Measurements from ENCODE around the gene BEAN1.
A peak's percentile ranks its signal among the peaks of the same experiment; 100 is the strongest.

Gene BEAN1

DNA sequence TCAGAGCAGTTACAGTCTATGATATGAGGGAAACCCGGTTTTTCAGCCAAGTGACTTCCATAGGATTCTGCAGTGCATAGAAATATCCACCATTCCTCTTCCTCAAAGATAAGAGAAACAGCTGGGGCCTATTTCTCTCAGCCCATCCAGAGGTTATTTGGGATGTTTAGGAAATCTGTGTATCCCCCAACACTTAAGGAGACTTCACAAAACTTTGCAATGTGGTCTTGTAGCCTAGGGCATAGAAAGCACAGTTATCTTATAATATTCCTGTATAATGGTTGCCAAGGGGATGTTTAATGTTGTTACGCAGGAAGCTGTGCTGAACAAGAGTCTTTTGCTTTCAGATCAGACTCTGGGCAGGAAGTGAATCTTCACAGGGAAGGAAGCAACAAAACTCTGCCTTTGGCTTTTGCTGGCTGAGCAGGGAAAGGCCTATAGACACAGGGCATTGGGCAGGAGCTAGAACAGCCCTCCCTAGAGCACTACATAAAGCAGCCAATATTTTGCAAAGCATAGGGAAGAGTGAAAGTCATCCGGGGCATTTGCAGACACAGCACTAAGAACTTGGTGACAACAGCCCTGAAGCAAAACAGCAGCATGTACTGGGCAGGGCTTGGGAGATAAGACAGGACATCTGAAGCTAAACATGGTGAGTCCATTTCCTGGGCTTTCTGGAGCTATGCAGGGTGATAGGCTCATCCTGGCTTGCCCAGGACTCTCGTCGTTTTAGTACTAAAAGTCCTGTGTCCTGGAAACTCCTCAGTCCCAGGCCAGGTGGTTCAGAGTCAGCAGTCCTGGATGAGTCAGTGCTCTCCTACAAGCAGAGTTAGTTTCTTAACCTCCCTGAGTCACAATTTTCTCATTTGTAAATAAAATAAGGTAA is 18.7 kb upstream of the BEAN1 start:
- Histone ChIP-seq H2AFZ (ENCODE audit: low read length, unreplicated experiment) (peak overlapping the region; percentile 76), H3K4me3 (ENCODE audit: low read depth, low read length) (peak overlapping the region; percentile 57), H3K36me3 (ENCODE audit: insufficient read depth, low read length) (no peaks in the 10 kb centered on the region), H3K27ac (ENCODE audit: low read depth, low read length) (peak overlapping the region; percentile 82), H3K4me1 (ENCODE audit: control insufficient read depth, insufficient read depth, low read length, unreplicated experiment) (peaks cover 26% of the 10 kb centered on the region), H3K27me3 (ENCODE audit: insufficient read depth, low read length) (peaks cover 18% of the 10 kb centered on the region), H3K79me2 (ENCODE audit: control insufficient read depth, insufficient read depth, low read length, unreplicated experiment) (no peaks in the 10 kb centered on the region)

DNA sequence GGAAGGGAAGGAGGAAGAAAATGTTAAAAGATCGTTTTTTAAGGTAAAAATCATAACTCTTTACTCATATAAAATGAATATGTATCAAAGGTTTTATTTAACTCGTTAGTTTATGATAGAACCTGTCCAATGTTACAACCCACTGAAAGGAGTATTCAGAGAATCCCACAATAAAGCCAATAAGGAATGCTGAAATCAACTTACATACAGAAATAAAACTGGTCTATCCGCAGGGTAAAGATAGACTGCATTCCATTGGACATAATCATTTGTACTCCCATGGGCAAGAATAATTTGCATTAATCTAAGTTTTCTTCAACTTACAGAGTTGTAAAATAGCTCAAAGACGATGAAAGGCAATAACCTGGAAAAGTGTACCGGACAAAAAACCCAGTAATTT is 17.9 kb upstream of the BEAN1 start:
- no peaks in the 10 kb centered on the region for H3K79me2 ChIP-seq (ENCODE audit: control insufficient read depth, insufficient read depth, low read length, unreplicated experiment)
- peaks cover 26% of the 10 kb centered on the region for H3K4me1 ChIP-seq (ENCODE audit: control insufficient read depth, insufficient read depth, low read length, unreplicated experiment)
- H2AFZ ChIP-seq (ENCODE audit: low read length, unreplicated experiment), result no peak overlapping the region
- peaks cover 18% of the 10 kb centered on the region for H3K27me3 ChIP-seq (ENCODE audit: insufficient read depth, low read length)
- no peaks in the 10 kb centered on the region for H3K36me3 ChIP-seq (ENCODE audit: insufficient read depth, low read length)
- peak overlapping the region; percentile 57 for H3K4me3 ChIP-seq (ENCODE audit: low read depth, low read length)
- peak overlapping the region; percentile 82 for H3K27ac ChIP-seq (ENCODE audit: low read depth, low read length)

DNA sequence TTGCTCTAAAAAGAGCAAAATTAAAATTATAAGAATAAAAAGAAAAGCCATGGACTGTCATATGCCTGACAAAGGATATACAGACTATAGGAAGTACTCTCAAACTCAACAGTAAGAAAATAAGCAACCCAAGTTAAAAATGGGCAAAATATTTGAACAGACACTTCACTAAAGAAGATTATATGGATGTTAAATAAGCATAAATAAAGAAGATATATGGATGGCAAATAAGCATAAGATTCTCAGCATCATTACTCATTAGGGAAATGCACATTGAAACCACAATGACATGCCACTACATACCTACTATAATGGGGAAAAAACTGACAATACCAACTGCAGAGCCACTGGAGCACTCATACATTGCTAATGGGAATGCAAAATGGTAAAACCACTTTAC is 14.9 kb upstream of the BEAN1 start:
- no peaks in the 10 kb centered on the region for H3K79me2 ChIP-seq (ENCODE audit: control insufficient read depth, insufficient read depth, low read length, unreplicated experiment)
- H3K4me1 ChIP-seq (ENCODE audit: control insufficient read depth, insufficient read depth, low read length, unreplicated experiment), result peaks cover 26% of the 10 kb centered on the region
- H3K36me3 ChIP-seq (ENCODE audit: insufficient read depth, low read length), result no peaks in the 10 kb centered on the region
- no peak overlapping the region for H2AFZ ChIP-seq (ENCODE audit: low read length, unreplicated experiment)
- H3K4me3 ChIP-seq (ENCODE audit: low read depth, low read length), result no peak overlapping the region
- no peaks in the 10 kb centered on the region for H3K27me3 ChIP-seq (ENCODE audit: insufficient read depth, low read length)
- H3K27ac ChIP-seq (ENCODE audit: low read depth, low read length), result no peak overlapping the region

DNA sequence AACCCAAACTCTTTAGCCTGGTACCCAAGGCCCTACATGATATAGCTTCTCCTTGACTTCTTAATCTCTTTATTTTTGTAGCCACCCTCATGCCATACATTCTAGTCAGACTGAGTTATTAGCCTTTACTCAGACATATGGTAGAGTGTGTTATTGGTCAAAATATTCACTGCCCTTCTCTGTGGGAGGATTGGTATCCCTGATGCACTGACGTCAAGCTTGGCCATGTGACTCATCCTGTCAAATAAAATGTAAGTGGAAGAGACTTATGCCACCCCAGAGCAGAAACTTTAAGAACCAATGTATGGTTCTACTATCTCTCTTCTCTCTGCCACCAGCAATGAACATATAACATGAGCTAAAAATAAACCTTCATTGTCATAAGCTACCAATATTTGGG is 12.2 kb upstream of the BEAN1 start:
- Histone ChIP-seq H3K27me3 (ENCODE audit: insufficient read depth, low read length) (no peaks in the 10 kb centered on the region), H3K4me1 (ENCODE audit: control insufficient read depth, insufficient read depth, low read length, unreplicated experiment) (peaks cover 16% of the 10 kb centered on the region), H3K4me3 (ENCODE audit: low read depth, low read length) (no peak overlapping the region), H2AFZ (ENCODE audit: low read length, unreplicated experiment) (no peak overlapping the region), H3K27ac (ENCODE audit: low read depth, low read length) (no peak overlapping the region), H3K36me3 (ENCODE audit: insufficient read depth, low read length) (no peaks in the 10 kb centered on the region), H3K79me2 (ENCODE audit: control insufficient read depth, insufficient read depth, low read length, unreplicated experiment) (no peaks in the 10 kb centered on the region)

DNA sequence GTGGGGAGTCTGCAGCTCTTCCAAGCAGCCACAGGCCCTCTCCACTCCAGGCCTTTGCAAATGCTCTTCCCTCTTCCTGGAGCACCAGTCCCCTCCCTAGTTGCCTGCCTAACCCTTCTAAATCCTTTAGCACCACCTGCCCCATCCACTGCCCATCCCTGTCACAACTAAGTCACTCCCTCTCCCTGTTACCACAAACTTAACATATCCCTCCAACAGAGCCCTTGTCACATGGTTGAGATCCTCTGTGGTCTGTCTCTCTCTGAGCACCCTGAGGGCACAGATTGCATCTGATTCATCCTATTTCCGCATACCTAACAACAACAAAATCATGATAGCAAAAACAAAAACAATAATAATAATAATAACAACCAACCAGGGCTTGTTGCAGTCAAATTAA is 11.0 kb upstream of the BEAN1 start:
- Histone ChIP-seq H3K27ac (ENCODE audit: low read depth, low read length) (no peak overlapping the region), H3K79me2 (ENCODE audit: control insufficient read depth, insufficient read depth, low read length, unreplicated experiment) (no peaks in the 10 kb centered on the region), H3K36me3 (ENCODE audit: insufficient read depth, low read length) (no peaks in the 10 kb centered on the region), H2AFZ (ENCODE audit: low read length, unreplicated experiment) (no peak overlapping the region), H3K4me1 (ENCODE audit: control insufficient read depth, insufficient read depth, low read length, unreplicated experiment) (peaks cover 19% of the 10 kb centered on the region), H3K4me3 (ENCODE audit: low read depth, low read length) (no peak overlapping the region), H3K27me3 (ENCODE audit: insufficient read depth, low read length) (no peaks in the 10 kb centered on the region)

DNA sequence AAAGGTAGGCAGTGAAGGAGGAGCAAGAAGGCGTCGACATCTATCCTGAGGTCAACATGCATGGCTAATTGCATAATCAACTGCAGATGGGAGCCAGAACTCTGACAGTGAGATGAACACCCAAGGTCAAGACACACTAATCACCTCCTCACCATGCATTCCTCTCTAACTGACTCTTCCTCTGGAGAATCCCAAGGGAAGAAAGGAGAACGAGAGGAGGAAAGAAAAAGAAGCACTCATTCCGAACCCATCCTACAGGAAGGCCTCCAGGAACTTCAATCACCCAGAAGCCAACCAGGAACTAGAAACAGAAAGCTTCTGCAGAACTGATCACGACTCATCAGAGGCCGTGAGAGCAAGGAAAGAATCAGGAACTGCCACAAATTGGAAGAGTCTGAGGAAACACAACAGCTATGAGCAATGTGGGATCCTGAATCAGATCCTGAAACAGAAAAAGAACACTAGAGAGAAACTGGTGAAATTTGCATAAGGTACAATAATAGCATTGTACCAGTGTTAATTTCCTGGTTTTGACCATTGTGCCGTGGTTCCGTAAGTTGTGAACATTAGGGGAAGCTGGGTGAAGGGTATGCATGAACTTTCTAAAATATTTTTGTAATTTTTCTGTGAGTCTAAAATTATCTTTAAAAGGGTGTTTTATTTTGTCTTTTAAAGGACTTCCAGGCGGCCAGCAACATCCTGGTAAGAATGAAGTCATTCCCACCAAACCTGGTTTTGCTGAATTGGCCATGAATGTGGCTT is 10.0 kb upstream of the BEAN1 start:
- Histone ChIP-seq H3K4me1 (ENCODE audit: control insufficient read depth, insufficient read depth, low read length, unreplicated experiment) (peaks cover 19% of the 10 kb centered on the region), H2AFZ (ENCODE audit: low read length, unreplicated experiment) (no peak overlapping the region), H3K79me2 (ENCODE audit: control insufficient read depth, insufficient read depth, low read length, unreplicated experiment) (no peaks in the 10 kb centered on the region), H3K27me3 (ENCODE audit: insufficient read depth, low read length) (no peaks in the 10 kb centered on the region), H3K36me3 (ENCODE audit: insufficient read depth, low read length) (no peaks in the 10 kb centered on the region), H3K27ac (ENCODE audit: low read depth, low read length) (peak overlapping the region; percentile 42), H3K4me3 (ENCODE audit: low read depth, low read length) (no peak overlapping the region)

DNA sequence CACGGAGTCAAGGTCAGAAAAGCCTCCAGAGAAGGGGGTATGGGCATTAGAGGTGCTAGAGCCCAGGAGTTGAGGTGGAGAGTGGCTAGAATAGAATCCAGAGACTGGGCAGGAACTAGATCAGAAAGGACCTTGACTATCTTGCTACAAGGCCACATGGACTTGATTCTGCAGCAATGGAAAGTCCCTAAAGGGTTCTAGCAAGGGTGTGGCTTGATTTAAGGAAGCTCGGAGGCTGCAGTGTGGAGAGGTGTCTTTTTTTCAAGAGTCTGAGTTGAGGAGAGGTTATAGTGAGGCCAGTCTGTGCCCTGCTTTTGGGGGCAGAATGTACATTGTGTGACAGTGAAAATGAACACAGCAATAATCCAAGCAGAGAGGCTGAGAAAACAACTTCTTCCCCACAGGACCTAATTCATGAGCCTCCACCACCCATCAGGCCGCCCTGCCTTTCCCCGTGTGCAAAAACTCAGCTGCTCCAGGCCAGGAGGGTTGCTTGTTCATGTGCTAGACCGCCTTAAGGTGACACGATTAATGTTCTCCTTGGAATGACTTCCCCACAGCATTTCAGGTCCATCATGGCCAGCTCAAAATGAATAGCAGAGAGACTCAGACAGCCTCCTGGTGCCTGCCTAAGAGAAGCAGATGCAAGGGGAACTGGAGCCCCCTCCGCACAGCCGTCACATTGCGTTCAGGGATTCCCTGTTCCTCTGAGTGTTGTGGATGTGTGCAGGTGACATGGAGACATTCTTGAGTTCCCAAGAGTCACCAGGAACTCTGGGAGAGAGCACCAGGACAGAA is 8.7 kb upstream of the BEAN1 start:
- Histone ChIP-seq H3K27me3 (ENCODE audit: insufficient read depth, low read length) (no peaks in the 10 kb centered on the region), H3K4me1 (ENCODE audit: control insufficient read depth, insufficient read depth, low read length, unreplicated experiment) (peaks cover 19% of the 10 kb centered on the region), H3K4me3 (ENCODE audit: low read depth, low read length) (no peak overlapping the region), H2AFZ (ENCODE audit: low read length, unreplicated experiment) (no peak overlapping the region), H3K79me2 (ENCODE audit: control insufficient read depth, insufficient read depth, low read length, unreplicated experiment) (no peaks in the 10 kb centered on the region), H3K36me3 (ENCODE audit: insufficient read depth, low read length) (no peaks in the 10 kb centered on the region), H3K27ac (ENCODE audit: low read depth, low read length) (no peak overlapping the region; the same call in 1 of the 2 replicates)

DNA sequence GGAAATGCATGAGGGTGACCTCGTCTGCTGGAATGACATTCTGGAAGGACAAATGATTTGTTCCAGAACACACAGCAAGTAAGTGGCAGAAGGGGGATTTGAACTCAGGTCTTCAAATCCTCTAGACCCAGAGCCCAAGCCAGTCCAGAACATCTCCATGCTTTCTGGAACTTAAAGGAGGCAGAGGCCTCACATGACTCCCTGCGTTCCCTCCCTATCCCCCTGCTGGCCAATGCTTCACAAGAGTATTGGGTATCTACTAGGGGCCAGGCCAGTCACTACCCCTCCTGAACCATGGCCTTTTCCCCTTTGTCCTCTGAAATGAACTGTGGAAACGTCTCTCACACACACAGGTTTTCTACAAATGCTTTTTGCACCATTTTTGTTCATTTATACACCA is 7.6 kb upstream of the BEAN1 start:
- Histone ChIP-seq H3K27ac (ENCODE audit: low read depth, low read length) (no peak overlapping the region), H3K27me3 (ENCODE audit: insufficient read depth, low read length) (no peaks in the 10 kb centered on the region), H3K79me2 (ENCODE audit: control insufficient read depth, insufficient read depth, low read length, unreplicated experiment) (no peaks in the 10 kb centered on the region), H3K4me1 (ENCODE audit: control insufficient read depth, insufficient read depth, low read length, unreplicated experiment) (peaks cover 19% of the 10 kb centered on the region), H3K4me3 (ENCODE audit: low read depth, low read length) (no peak overlapping the region), H2AFZ (ENCODE audit: low read length, unreplicated experiment) (no peak overlapping the region), H3K36me3 (ENCODE audit: insufficient read depth, low read length) (no peaks in the 10 kb centered on the region)

DNA sequence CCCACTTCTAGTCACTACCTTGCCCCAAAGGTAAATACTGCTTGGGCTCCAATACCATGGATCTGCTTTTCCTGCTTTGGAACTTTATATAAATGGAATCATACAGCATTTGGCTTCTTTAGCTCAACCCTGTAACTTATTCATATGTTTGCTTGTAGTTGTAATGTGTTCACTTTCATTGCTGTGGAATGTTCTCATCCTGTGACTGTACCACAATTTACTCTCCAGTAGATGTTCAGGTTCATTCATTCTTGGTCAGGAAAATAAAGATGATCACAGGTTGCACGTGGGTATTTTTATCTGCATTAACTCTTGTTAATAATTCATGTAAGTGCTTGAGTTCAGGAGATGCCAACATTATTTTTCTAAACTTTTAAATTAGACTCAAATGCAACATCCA is 6.7 kb upstream of the BEAN1 start:
- peaks cover 19% of the 10 kb centered on the region for H3K4me1 ChIP-seq (ENCODE audit: control insufficient read depth, insufficient read depth, low read length, unreplicated experiment)
- H3K79me2 ChIP-seq (ENCODE audit: control insufficient read depth, insufficient read depth, low read length, unreplicated experiment), result no peaks in the 10 kb centered on the region
- H3K27me3 ChIP-seq (ENCODE audit: insufficient read depth, low read length), result no peaks in the 10 kb centered on the region
- H3K36me3 ChIP-seq (ENCODE audit: insufficient read depth, low read length), result no peaks in the 10 kb centered on the region
- H2AFZ ChIP-seq (ENCODE audit: low read length, unreplicated experiment), result no peak overlapping the region
- H3K27ac ChIP-seq (ENCODE audit: low read depth, low read length), result no peak overlapping the region
- no peak overlapping the region for H3K4me3 ChIP-seq (ENCODE audit: low read depth, low read length)

DNA sequence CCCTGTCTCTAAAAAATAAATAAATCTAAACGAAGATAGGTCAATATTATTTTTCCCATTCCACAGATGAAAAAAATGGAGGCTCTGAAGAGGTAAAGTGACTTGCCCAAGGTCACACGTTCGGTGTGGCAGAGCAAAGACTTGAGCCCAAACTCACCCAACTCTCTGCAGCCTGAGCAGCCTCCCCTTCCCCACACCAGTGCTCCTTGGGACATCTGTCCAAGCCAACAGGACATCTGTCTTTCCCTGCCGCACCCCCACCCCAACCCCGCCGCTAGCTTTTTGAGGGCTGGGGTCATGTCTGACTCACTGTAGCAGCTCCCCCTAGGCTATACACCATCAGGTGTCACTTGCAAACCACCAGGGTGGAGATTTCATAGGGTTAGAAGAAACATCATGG is 5.2 kb upstream of the BEAN1 start:
- Histone ChIP-seq H3K27me3 (ENCODE audit: insufficient read depth, low read length) (peaks cover 12% of the 10 kb centered on the region), H2AFZ (ENCODE audit: low read length, unreplicated experiment) (no peak overlapping the region), H3K4me3 (ENCODE audit: low read depth, low read length) (no peak overlapping the region), H3K36me3 (ENCODE audit: insufficient read depth, low read length) (no peaks in the 10 kb centered on the region), H3K79me2 (ENCODE audit: control insufficient read depth, insufficient read depth, low read length, unreplicated experiment) (no peaks in the 10 kb centered on the region), H3K27ac (ENCODE audit: low read depth, low read length) (no peak overlapping the region), H3K4me1 (ENCODE audit: control insufficient read depth, insufficient read depth, low read length, unreplicated experiment) (peaks cover 19% of the 10 kb centered on the region)
